ENCODE measurements around the gene SMAD9.
"Not testable (repeated sequence)": the region's sequence is repeated elsewhere in the genome, so short reads cannot be mapped to it uniquely, and the experiment has no call there.

- TF ChIP-seq CTCF, POLR2AphosphoS5, POLR2A (IDR thresholded peaks at IDR 0.05): not testable (repeated sequence)
Observed at GRCh38 chr13:36883392-36883791, 36.6 kb downstream of the SMAD9 start.
